ENCODE data around the gene MYLIP. TPM values are rescaled to one million over a fixed set of nuclear protein-coding genes. Genes with fewer than 3 reads are reported as not detected.

The MYLIP gene
- total and polyA plus RNA-seq, 2 of the 13 experiments (the other 11 are each of a cell fraction or from before 2014, with no cell fraction given), result 3.4 to 10.8 TPM

- H3K9ac ChIP-seq (ENCODE audit: insufficient read depth, low read depth, low read length), result no peak overlapping the region
- in situ Hi-C loops (cut with HindIII; ENCODE audit: extremely low pct_ligation_motif_present, low pct_unique_long_range_greater_than_20kb), result no loop called here
- H3K27me3 ChIP-seq (ENCODE audit: control insufficient read depth in 1 of 2, insufficient read depth in 2 of 2, low read length in 2 of 2), result 0 out of 5 replicates have a peak, but pooled peaks cover 0 to 4% of the 10 kb centered on the region in 2 experiments
- ChIA-PET POLR2A (no interaction called here), CTCF (ENCODE audit: low intra/inter-chr PET ratio, low total read pairs) (no interaction called here)
- no peak overlapping the region for H3K27ac ChIP-seq (ENCODE audit: extremely low read length, insufficient read depth, low read length)
- intact Hi-C loops (cut with micrococcal nuclease; ENCODE audit: unreplicated experiment), result no loop called here
- 34% methylated on average over 6 of the region's 6 CpGs for WGBS (ENCODE audit: low lambda C conversion rate)
- no TSS peak for BruUV-seq (replicated peaks)
- H4K20me1 ChIP-seq (ENCODE audit: insufficient read depth, low read length), result no peaks in the 10 kb centered on the region
- no peaks in the 10 kb centered on the region for H3K36me3 ChIP-seq (replicated peaks in 1 of 2; ENCODE audit: control insufficient read depth in 1 of 2, insufficient read depth in 2 of 2, low read length in 2 of 2)
- no peaks in the 10 kb centered on the region for H3K4me1 ChIP-seq (ENCODE audit: insufficient read depth, low read length)
- ATAC-seq (no peak), DNase-seq (ENCODE audit: low spot score) (no peak), FAIRE-seq (no peak)
- H2AFZ ChIP-seq (ENCODE audit: low read length), result no peak overlapping the region
- H3K4me3 ChIP-seq (replicated peaks in 1 of 3; ENCODE audit: insufficient read depth in 1 of 3, low read depth in 2 of 3, low read length in 3 of 3), result no peak overlapping the region
- H3K9me3 ChIP-seq (ENCODE audit: low read length), result no peaks in the 10 kb centered on the region
- TF ChIP-seq ZNF451 (CRISPR knock-in tag; IDR thresholded peaks at IDR 0.05) (no peak), HNRNPLL (IDR thresholded peaks at IDR 0.05; ENCODE audit: low read depth, low read length, poor library complexity, severe bottlenecking) (no peak), PAWR (CRISPR knock-in tag; IDR thresholded peaks at IDR 0.05; ENCODE audit: borderline replicate concordance) (no peak), RXRB (CRISPR knock-in tag; IDR thresholded peaks at IDR 0.05; ENCODE audit: borderline replicate concordance) (no peak), POLR2G (IDR thresholded peaks at IDR 0.05; ENCODE audit: low read depth, low read length) (no peak), ZNF296 (CRISPR knock-in tag; conservative IDR thresholded peaks at IDR 0.05) (no peak), KLF6 (CRISPR knock-in tag; IDR thresholded peaks at IDR 0.05) (no peak), TEF (CRISPR knock-in tag; IDR thresholded peaks at IDR 0.05) (no peak), GPN1 (CRISPR knock-in tag; IDR thresholded peaks at IDR 0.05; ENCODE audit: borderline replicate concordance) (no peak), ZBTB14 (CRISPR knock-in tag; IDR thresholded peaks at IDR 0.05) (no peak), ZNF670 (CRISPR knock-in tag; IDR thresholded peaks at IDR 0.05; ENCODE audit: borderline replicate concordance) (no peak), TP53 (CRISPR knock-in tag; conservative IDR thresholded peaks at IDR 0.05) (no peak)
- no peaks in the 10 kb centered on the region for H3K79me2 ChIP-seq (ENCODE audit: insufficient read depth, low read length)
- H3K4me2 ChIP-seq (ENCODE audit: low read depth, low read length), result no peak overlapping the region
These were observed 33.7 kb upstream of the MYLIP start for GRCh38 chr6:16095180-16095579.
